ENCODE measurements around the gene HS1BP3. TPM values are rescaled to one million over a fixed set of nuclear protein-coding genes. Genes with fewer than 3 reads are reported as not detected.

Gene HS1BP3
- total RNA-seq, 2 experiments from 2014 or later: 13.8 to 14.8 TPM

- no peaks in the 10 kb centered on the region for H3K36me3 Mint-ChIP-seq
- POLR2A ChIA-PET: interaction anchor here (0.7 kb wide), 1 partner anchor 151 kb away, joined by 4 read pairs; no protein-coding TSS in a partner anchor
- H3K9me3 Mint-ChIP-seq: no peaks in the 10 kb centered on the region
- no peak overlapping the region for H3K27ac Mint-ChIP-seq
- H3K27me3 Mint-ChIP-seq: peaks cover 68% of the 10 kb centered on the region
- ATAC-seq (ENCODE audit: low read depth) (no peak), DNase-seq (no peak)
- H3K4me3 Mint-ChIP-seq: no peak overlapping the region
- peaks cover 4% of the 10 kb centered on the region for H3K4me1 Mint-ChIP-seq
Measured at GRCh38 chr2:20671036-20671735, 20.3 kb upstream of the HS1BP3 start.

GRCh38 chr2:20670315-20671035 lies 19.6 kb upstream of the HS1BP3 start:
- H3K27me3 Mint-ChIP-seq: peaks cover 74% of the 10 kb centered on the region
- ATAC-seq (ENCODE audit: low read depth) (no peak), DNase-seq (no peak)
- H3K9me3 Mint-ChIP-seq: no peaks in the 10 kb centered on the region
- no peak overlapping the region for H3K4me3 Mint-ChIP-seq
- POLR2A ChIA-PET: interaction anchor here (0.7 kb wide), 1 partner anchor 151 kb away, joined by 4 read pairs; no protein-coding TSS in a partner anchor
- peaks cover 6% of the 10 kb centered on the region for H3K4me1 Mint-ChIP-seq
- H3K27ac Mint-ChIP-seq: no peak overlapping the region
- H3K36me3 Mint-ChIP-seq: no peaks in the 10 kb centered on the region

- Mint-ChIP-seq H3K4me3 (no peak overlapping the region), H3K27ac (no peak overlapping the region), H3K27me3 (peaks cover 81% of the 10 kb centered on the region), H3K9me3 (no peaks in the 10 kb centered on the region), H3K36me3 (no peaks in the 10 kb centered on the region), H3K4me1 (peaks cover 6% of the 10 kb centered on the region)
- DNase-seq: no peak
- POLR2A ChIA-PET: no interaction called here
- no peak for ATAC-seq (ENCODE audit: low read depth)
Measured at GRCh38 chr2:20669562-20670314, 18.8 kb upstream of the HS1BP3 start.

GRCh38 chr2:20668871-20669475 lies 18.1 kb upstream of the HS1BP3 start:
- Mint-ChIP-seq H3K4me3 (no peak overlapping the region), H3K4me1 (peaks cover 6% of the 10 kb centered on the region), H3K27me3 (peaks cover 85% of the 10 kb centered on the region), H3K36me3 (no peaks in the 10 kb centered on the region), H3K27ac (no peak overlapping the region), H3K9me3 (no peaks in the 10 kb centered on the region)
- DNase-seq (no peak), ATAC-seq (ENCODE audit: low read depth) (no peak)
- POLR2A ChIA-PET: no interaction called here

GRCh38 chr2:20668451-20668850 lies 17.6 kb upstream of the HS1BP3 start:
- Mint-ChIP-seq H3K36me3 (no peaks in the 10 kb centered on the region), H3K27me3 (peaks cover 85% of the 10 kb centered on the region), H3K27ac (no peak overlapping the region), H3K4me3 (no peak overlapping the region), H3K4me1 (peaks cover 6% of the 10 kb centered on the region), H3K9me3 (no peaks in the 10 kb centered on the region)
- POLR2A ChIA-PET: no interaction called here
- no peak for DNase-seq
- ATAC-seq (ENCODE audit: low read depth): no peak

- H3K36me3 Mint-ChIP-seq: no peaks in the 10 kb centered on the region
- no peaks in the 10 kb centered on the region for H3K9me3 Mint-ChIP-seq
- POLR2A ChIA-PET: no interaction called here
- peaks cover 6% of the 10 kb centered on the region for H3K4me1 Mint-ChIP-seq
- no peak overlapping the region for H3K4me3 Mint-ChIP-seq
- ATAC-seq (ENCODE audit: low read depth) (no peak), DNase-seq (no peak)
- H3K27me3 Mint-ChIP-seq: peaks cover 85% of the 10 kb centered on the region
- H3K27ac Mint-ChIP-seq: no peak overlapping the region
Measured at GRCh38 chr2:20667531-20668401, 16.9 kb upstream of the HS1BP3 start.

GRCh38 chr2:20667151-20667530 lies 16.2 kb upstream of the HS1BP3 start:
- peaks cover 85% of the 10 kb centered on the region for H3K27me3 Mint-ChIP-seq
- H3K4me1 Mint-ChIP-seq: peaks cover 6% of the 10 kb centered on the region
- no peak overlapping the region for H3K27ac Mint-ChIP-seq
- no peaks in the 10 kb centered on the region for H3K9me3 Mint-ChIP-seq
- no peak overlapping the region for H3K4me3 Mint-ChIP-seq
- no peak for ATAC-seq (ENCODE audit: low read depth)
- POLR2A ChIA-PET: no interaction called here
- no peak for DNase-seq
- no peaks in the 10 kb centered on the region for H3K36me3 Mint-ChIP-seq

- H3K27me3 Mint-ChIP-seq: peaks cover 83% of the 10 kb centered on the region
- H3K36me3 Mint-ChIP-seq: no peaks in the 10 kb centered on the region
- peak within 1 kb of the TSS; percentile 50 for H3K4me3 Mint-ChIP-seq
- POLR2A ChIA-PET: interaction anchor here (1.1 kb wide), 1 partner anchor 15 kb away, joined by 6 read pairs; the partner anchor contains the start of gene HS1BP3
- ATAC-seq (ENCODE audit: low read depth): peak; percentile 9
- H3K9me3 Mint-ChIP-seq: no peaks in the 10 kb centered on the region
- H3K4me1 Mint-ChIP-seq: peaks cover 6% of the 10 kb centered on the region
- H3K27ac Mint-ChIP-seq: no peak within 1 kb of the TSS
- no peak for DNase-seq
Measured at GRCh38 chr2:20666304-20667150, 15.6 kb upstream of the HS1BP3 start, which contains the start of gene GDF7. GDF7 (plus strand) TSS chr2:20667144; CDS start chr2:20667240, 96 bp downstream.

- no peak for ATAC-seq (ENCODE audit: low read depth)
- H3K27ac Mint-ChIP-seq: no peak overlapping the region
- H3K27me3 Mint-ChIP-seq: peaks cover 82% of the 10 kb centered on the region
Measured at GRCh38 chr2:20666005-20666303, 15.1 kb upstream of the HS1BP3 start.

GRCh38 chr2:20665243-20666004 lies 14.5 kb upstream of the HS1BP3 start:
- no peak for ATAC-seq (ENCODE audit: low read depth)
- Mint-ChIP-seq H3K27me3 (peaks cover 87% of the 10 kb centered on the region), H3K27ac (no peak overlapping the region), H3K4me3 (peak overlapping the region; percentile 32), H3K36me3 (no peaks in the 10 kb centered on the region), H3K4me1 (peaks cover 6% of the 10 kb centered on the region), H3K9me3 (no peaks in the 10 kb centered on the region)
- POLR2A ChIA-PET: interaction anchor here (1.1 kb wide), 1 partner anchor 14 kb away, joined by 6 read pairs; the partner anchor contains the start of gene HS1BP3
- no peak for DNase-seq

More at GRCh38 chr2:20666005-20666303, 15.1 kb upstream of the HS1BP3 start:
- no peaks in the 10 kb centered on the region for H3K36me3 Mint-ChIP-seq
- no peaks in the 10 kb centered on the region for H3K9me3 Mint-ChIP-seq
- POLR2A ChIA-PET: interaction anchor here (1.1 kb wide), 1 partner anchor 15 kb away, joined by 6 read pairs; the partner anchor contains the start of gene HS1BP3
- DNase-seq: no peak
- H3K4me1 Mint-ChIP-seq: peaks cover 6% of the 10 kb centered on the region
- H3K4me3 Mint-ChIP-seq: peak overlapping the region; percentile 50

- DNase-seq (no peak), ATAC-seq (ENCODE audit: low read depth) (no peak)
- POLR2A ChIA-PET: no interaction called here
- no peaks in the 10 kb centered on the region for H3K9me3 Mint-ChIP-seq
- no peak overlapping the region for H3K4me3 Mint-ChIP-seq
- no peaks in the 10 kb centered on the region for H3K36me3 Mint-ChIP-seq
- H3K27ac Mint-ChIP-seq: no peak overlapping the region
- H3K27me3 Mint-ChIP-seq: peaks cover 84% of the 10 kb centered on the region
- peaks cover 5% of the 10 kb centered on the region for H3K4me1 Mint-ChIP-seq
Measured at GRCh38 chr2:20664431-20665242, 13.7 kb upstream of the HS1BP3 start.
